ENCODE measurements around the gene TIAM2.

- TF ChIP-seq CTCF (IDR thresholded peaks at IDR 0.05; ENCODE audit: poor library complexity) (no peak), EZH2 (IDR thresholded peaks at IDR 0.05; ENCODE audit: borderline replicate concordance) (no peak)
Measured at GRCh38 chr6:155228546-155229166, 233.5 kb downstream of the TIAM2 start.

All from hepatocyte (in vitro differentiated cells).